ENCODE data around the gene GDPD3.
"Not testable (repeated sequence)": the region's sequence is repeated elsewhere in the genome, so short reads cannot be mapped to it uniquely, and the experiment has no call there.

GDPD3 gene

GRCh38 chr16:30113031-30113710 lies at the start of gene GDPD3:
Gene GDPD3, minus strand, starts transcription at chr16:30113537. Its CDS starts 59 bp downstream, at chr16:30113478.
- no peak for DNase-seq

- no peak for DNase-seq
These were observed 43.9 kb upstream of the GDPD3 start for GRCh38 chr16:30157214-30157613.

- no peak for DNase-seq
These were observed 41.9 kb upstream of the GDPD3 start for GRCh38 chr16:30155188-30155587.

- no peak for DNase-seq
These were observed 39.2 kb upstream of the GDPD3 start for GRCh38 chr16:30152517-30152916.

- no peak for DNase-seq
These were observed 37.8 kb upstream of the GDPD3 start for GRCh38 chr16:30151091-30151490.

GRCh38 chr16:30149250-30149930 lies 36.1 kb upstream of the GDPD3 start:
- no peak for DNase-seq

GRCh38 chr16:30147843-30148510 lies 34.6 kb upstream of the GDPD3 start:
- DNase-seq: no peak

GRCh38 chr16:30145657-30146056 lies 32.3 kb upstream of the GDPD3 start:
- no peak for DNase-seq

GRCh38 chr16:30144917-30145316 lies 31.6 kb upstream of the GDPD3 start:
- DNase-seq: no peak

GRCh38 chr16:30144017-30144416 lies 30.7 kb upstream of the GDPD3 start:
- no peak for DNase-seq

- no peak for DNase-seq
These were observed 30.0 kb upstream of the GDPD3 start for GRCh38 chr16:30143347-30143702.

GRCh38 chr16:30142672-30143346 lies 29.5 kb upstream of the GDPD3 start:
- peak; percentile 31 for DNase-seq

- no peak for DNase-seq
These were observed 28.4 kb upstream of the GDPD3 start for GRCh38 chr16:30141750-30142149.

- DNase-seq: no peak
These were observed 26.5 kb upstream of the GDPD3 start for GRCh38 chr16:30139583-30140481.

GRCh38 chr16:30137897-30138296 lies 24.6 kb upstream of the GDPD3 start:
- no peak for DNase-seq

GRCh38 chr16:30136971-30137605 lies 23.8 kb upstream of the GDPD3 start:
- DNase-seq: no peak

GRCh38 chr16:30132591-30132990 lies 19.3 kb upstream of the GDPD3 start:
- DNase-seq: no peak

GRCh38 chr16:30131869-30132475 lies 18.6 kb upstream of the GDPD3 start:
- DNase-seq: no peak

- no peak for DNase-seq
These were observed 14.7 kb upstream of the GDPD3 start for GRCh38 chr16:30127993-30128392.

GRCh38 chr16:30125690-30126089 lies 12.4 kb upstream of the GDPD3 start:
- not testable (repeated sequence) for DNase-seq

- no peak for DNase-seq
These were observed 11.6 kb upstream of the GDPD3 start for GRCh38 chr16:30124985-30125379.
